HG02678 (cell line): ENCODE results near the gene TGFBR3.

Experiments
- ATAC-seq: cut with Tn5 transposase; IDR thresholded peaks from one replicate; pipeline ENCODE4 v1.9.1; 2021; ENCODE audit warnings: mild to moderate bottlenecking, moderate library complexity; ENCODE audit not compliant: unreplicated experiment

TGFBR3 gene

DNA sequence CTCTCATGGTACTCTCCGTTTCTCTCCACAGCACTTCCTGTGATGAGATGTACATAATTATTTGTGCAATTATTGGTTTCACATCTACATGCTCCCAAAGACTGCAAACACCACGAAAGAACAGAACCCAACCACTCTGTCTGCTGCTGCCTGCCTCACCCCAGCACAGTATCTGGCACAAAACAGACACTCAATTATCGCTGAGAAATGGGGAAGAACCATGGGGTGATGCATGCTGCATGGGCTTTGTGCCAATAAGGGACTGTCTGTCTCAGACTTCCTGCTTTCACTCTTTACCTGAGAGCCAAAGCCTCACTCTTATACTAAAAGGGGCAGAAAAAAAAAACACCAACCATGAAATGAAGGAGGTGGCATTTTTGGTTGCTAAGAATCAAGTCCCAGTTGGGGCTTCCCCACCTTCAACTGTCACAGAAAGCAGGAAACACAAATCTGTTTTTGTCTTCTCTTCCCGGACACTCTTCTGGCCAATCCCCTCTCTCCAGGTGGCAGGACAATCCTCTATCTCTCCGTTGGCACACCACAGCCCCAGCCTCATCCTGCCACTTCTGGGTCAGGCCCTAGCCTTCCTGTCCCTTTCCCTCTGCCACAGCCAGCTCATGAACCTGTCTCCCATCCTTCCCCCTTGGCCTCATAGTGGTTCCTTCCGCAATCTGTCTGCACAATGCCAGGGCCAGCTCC, 82.0 kb downstream of the TGFBR3 start:
- peak; percentile 85 for ATAC-seq

- ATAC-seq, result no peak
These were observed 82.8 kb downstream of the TGFBR3 start for GRCh38 chr1:91803123-91803522.

DNA sequence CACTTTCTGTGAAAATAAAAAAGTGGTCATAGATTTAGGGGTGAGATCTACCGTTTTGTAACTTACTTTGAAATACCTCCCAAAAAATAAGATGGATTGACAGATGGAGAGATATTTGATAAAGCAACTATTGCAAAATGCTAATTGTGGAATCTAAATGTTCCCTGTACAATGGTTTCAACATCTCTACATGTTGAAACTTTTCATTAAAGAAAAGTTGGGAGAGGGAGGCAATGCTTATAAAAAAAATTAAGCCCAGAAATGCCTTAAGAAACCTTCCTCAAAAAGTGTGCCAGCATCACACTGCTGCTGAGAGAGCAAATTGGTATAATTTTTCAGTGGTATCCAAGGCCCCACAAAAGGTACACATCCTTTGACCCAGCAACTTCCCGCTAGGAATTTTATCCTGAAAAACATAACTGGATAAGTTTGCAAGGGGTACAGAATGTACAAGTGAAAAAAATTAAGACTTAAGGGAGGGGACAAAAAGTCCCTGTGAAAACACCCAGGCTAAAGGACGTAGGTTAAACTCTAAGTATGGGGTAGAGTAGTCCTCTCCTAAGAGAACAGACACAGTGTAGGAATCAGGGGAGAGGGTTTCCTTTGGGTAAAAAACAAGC, 84.3 kb downstream of the TGFBR3 start:
- ATAC-seq, result no peak

GRCh38 chr1:91799863-91800262, 86.1 kb downstream of the TGFBR3 start:
- ATAC-seq, result no peak

GRCh38 chr1:91799159-91799558, 86.8 kb downstream of the TGFBR3 start:
- ATAC-seq, result no peak

DNA sequence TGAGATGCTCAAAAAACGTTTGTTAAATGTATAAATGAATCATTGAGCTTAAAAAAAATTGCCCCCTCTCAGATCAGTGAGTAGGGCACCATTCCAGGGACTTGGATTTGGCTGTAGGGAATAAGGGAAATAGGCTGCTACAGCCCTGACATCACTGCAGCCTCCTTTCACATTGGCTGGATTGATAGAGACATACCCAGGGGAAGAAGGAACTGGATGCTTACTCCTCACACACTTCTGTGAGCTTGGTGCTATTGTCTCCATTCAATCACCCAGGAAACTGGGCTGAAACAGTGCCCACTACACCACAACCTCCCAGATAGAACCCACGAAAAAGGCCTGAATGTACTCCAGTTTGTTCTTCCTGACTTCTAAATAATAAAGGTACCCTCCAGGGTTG, 87.2 kb downstream of the TGFBR3 start:
- ATAC-seq, result no peak

GRCh38 chr1:91798241-91798648, 87.7 kb downstream of the TGFBR3 start:
- ATAC-seq, result no peak

- ATAC-seq, result no peak
These were observed 88.8 kb downstream of the TGFBR3 start for GRCh38 chr1:91797164-91797563.

- no peak for ATAC-seq
These were observed 89.6 kb downstream of the TGFBR3 start for GRCh38 chr1:91796390-91796654.

DNA sequence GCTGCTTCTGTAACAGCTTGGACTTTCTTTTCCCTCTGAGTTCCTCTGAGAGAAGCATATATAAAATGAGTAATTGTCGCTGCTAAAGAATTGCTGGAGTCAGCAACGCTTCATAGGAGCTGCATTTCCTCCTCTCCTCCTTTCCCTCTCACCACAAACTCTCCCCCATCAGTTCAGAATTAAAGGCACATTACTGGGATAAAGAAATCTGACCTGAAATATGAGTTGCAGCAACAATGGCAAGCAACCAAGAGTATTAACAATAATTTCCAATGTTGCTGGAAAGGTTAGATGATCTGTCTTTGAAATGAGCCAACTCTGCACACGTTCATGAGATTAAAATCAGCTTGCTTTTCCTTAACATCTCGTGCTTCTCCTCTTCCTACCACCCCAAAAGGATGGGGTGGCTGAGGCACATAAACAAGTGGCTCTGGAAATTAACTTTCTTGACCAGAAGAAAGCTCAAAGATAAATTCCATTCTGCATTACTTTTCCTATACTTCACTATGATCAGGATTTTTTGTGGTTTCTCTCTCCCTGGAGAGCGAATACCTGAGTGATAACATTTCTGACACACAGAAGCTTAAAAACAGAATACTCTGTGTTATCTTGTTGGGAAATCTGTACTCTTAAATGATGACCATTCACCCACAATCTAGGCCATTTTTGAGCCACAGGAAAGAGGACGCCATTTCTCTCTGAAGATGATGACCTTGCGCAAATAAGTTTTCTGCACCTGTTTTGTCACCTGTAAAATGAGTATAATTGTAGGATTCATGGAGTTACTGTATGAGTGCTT, 90.2 kb downstream of the TGFBR3 start:
- ATAC-seq, result no peak

DNA sequence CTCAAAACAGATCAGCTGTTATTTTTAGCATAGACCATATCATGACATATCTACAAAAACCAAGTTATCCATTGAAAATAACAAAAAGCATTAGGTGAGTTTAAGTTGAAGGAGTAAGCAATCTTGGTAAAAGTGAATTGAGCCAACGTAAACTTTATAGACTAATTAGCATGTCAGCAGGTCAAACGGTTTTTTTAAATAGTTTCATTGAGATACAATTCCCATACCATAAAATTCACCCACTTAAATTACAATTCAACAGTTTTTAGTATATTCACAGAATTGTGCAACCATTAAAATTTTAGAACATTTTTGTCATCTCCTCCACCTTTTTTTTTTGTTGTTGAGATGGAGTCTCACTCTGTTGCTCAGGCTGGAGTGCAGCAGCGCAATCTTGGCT, 92.1 kb downstream of the TGFBR3 start:
- no peak for ATAC-seq

- no peak for ATAC-seq
These were observed 92.8 kb downstream of the TGFBR3 start for GRCh38 chr1:91793189-91793588.

- ATAC-seq, result no peak
These were observed 93.4 kb downstream of the TGFBR3 start for GRCh38 chr1:91792489-91793071.

DNA sequence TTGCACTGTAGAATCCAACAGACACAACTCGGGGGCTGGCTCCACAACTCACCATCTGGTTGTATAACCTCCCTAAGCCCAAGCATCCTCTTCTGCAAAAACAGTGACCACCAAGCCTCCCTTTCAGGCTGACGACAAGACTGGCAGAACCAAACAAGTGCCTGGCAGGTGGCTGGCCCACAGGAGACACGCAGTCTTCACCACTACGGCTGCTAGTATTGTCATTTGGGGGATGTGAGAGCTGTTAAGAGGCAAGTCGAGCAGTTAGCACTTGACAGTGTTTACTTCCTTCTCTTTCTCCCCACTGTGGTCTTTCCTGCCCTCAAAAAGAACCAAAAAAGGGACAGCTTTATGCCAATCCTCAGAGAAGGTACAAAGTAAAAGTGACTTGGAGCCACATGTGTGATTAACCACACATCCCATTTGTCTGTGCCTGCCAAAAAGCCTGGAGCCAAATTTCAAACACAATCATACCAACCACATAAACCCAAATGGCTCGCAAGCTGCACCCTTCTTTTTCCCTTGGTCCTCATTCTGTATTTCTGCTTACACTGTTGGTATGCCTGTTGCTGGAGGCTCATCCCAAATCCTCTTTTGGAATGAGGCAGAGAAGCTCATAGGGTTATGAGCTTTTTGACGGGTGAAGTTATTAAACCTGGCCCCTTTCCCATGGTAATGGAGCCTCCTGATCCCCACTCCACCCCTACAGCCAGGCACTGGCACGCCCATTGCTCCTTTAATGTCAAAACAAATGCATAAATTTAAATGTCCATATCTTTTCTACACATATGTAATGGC, 94.1 kb downstream of the TGFBR3 start:
- ATAC-seq, result no peak

GRCh38 chr1:91791103-91791502, 94.8 kb downstream of the TGFBR3 start:
- ATAC-seq, result no peak

GRCh38 chr1:91790392-91790791, 95.6 kb downstream of the TGFBR3 start:
- ATAC-seq, result no peak

- ATAC-seq, result no peak
These were observed 96.5 kb downstream of the TGFBR3 start for GRCh38 chr1:91789273-91789997.

DNA sequence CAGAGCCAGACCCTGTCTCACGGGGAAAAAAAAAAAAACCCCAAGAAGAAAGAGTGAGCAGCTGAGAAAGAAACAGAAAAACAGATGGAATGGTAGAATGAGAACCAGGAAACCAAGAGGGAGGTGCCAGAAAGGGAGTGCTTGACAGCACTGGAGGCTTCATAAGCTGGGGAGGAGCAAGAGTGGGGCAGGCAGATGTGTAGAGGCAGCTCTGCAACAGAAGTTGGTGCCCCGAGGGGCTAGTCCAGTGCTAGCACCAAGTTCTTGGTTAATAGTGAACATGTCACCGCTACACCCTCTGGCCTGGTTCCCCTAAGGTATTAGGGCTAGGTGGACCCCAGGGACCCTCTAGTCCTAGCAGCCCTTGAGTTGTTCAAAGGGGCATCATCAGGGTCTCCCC, 98.0 kb downstream of the TGFBR3 start:
- ATAC-seq, result no peak

GRCh38 chr1:91784616-91785015, 101.3 kb downstream of the TGFBR3 start:
- ATAC-seq, result no peak

GRCh38 chr1:91784191-91784590, 101.8 kb downstream of the TGFBR3 start:
- ATAC-seq, result peak; percentile 56
